Sigmoid colon (tissue), 4 donors: ENCODE data around the gene TRPM2.

Source experiments
- EP300 ChIP-seq, 4 donors: sonication (generic); formaldehyde crosslinking; IDR thresholded peaks; one replicate each; pipeline ENCODE4 v1.6.1; 2017; ENCODE audit warnings: antibody characterized with exemption in 4 of 4
- POLR2A ChIP-seq, 2 donors: fragments of 450-650 bp; IDR thresholded peaks; one replicate each; pipeline ENCODE4 v1.6.1; 2016; ENCODE audit warnings: antibody characterized with exemption in 2 of 2, mild to moderate bottlenecking in 2 of 2, moderate library complexity in 2 of 2
- POLR2AphosphoS5 ChIP-seq, 4 donors: sonication (generic); formaldehyde crosslinking; IDR thresholded peaks; one replicate each; pipeline ENCODE4 v1.6.1; 2017; ENCODE audit warnings: antibody characterized with exemption in 4 of 4
- TF ChIP-seq, protein P1 (sequence below), 4 experiments: fragments of 450-650 bp in 3 of 4; fragments of 200-600 bp in 1 of 4; IDR thresholded peaks; one replicate each; pipeline ENCODE4 v1.5.1; 2016 to 2019; ENCODE audit warnings: antibody characterized with exemption in 4 of 4, mild to moderate bottlenecking in 3 of 4, moderate library complexity in 2 of 4

DNA sequence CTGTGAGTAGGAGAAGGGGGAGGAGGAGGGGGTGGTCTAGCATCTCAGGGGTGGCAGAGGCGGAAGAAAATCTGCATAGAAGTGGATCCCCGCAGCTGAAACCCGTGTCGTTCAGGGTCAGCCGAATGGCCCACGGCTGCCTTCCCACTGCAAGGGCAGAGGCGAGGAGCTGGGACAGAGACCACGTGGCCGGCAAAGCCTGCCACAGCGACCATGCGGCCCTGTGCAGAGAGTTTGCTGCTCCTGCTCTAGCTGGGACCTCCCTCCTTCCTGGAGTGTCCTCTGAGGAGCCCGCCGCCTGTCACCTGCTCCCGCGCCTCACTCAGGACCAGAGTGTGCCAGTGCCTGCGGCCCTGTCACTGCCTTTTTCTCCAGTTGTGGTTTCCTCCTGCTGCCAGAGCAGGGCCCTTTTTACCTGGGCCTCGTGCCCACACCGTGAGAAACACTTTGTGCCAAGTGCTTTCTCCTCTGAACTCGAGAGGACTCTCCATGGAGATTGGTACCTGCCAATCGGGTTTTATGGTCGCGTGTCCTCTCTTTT, 5.4 kb upstream of the TRPM2 start:
- TF ChIP-seq, protein P1, sequence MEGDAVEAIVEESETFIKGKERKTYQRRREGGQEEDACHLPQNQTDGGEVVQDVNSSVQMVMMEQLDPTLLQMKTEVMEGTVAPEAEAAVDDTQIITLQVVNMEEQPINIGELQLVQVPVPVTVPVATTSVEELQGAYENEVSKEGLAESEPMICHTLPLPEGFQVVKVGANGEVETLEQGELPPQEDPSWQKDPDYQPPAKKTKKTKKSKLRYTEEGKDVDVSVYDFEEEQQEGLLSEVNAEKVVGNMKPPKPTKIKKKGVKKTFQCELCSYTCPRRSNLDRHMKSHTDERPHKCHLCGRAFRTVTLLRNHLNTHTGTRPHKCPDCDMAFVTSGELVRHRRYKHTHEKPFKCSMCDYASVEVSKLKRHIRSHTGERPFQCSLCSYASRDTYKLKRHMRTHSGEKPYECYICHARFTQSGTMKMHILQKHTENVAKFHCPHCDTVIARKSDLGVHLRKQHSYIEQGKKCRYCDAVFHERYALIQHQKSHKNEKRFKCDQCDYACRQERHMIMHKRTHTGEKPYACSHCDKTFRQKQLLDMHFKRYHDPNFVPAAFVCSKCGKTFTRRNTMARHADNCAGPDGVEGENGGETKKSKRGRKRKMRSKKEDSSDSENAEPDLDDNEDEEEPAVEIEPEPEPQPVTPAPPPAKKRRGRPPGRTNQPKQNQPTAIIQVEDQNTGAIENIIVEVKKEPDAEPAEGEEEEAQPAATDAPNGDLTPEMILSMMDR (IDR thresholded peaks at IDR 0.05) = no peak
- TF ChIP-seq POLR2AphosphoS5 (IDR thresholded peaks at IDR 0.05) (no peak), EP300 (IDR thresholded peaks at IDR 0.05) (no peak), POLR2A (IDR thresholded peaks at IDR 0.05) (no peak)
